HepG2 (cell line): ENCODE measurements around the gene PLOD2. TPM values are rescaled to one million over a fixed set of nuclear protein-coding genes. Genes with fewer than 3 reads are reported as not detected.

ENCODE experiments used
- ATAC-seq: fragments of 200-7000 bp; cut with Tn5 transposase; 3 replicates; pipeline ENCODE4 v1.9.1; 2020; ENCODE audit warnings: mild to moderate bottlenecking, moderate library complexity
- BruUV-seq: library from RNA; stranded (reverse); fragments of 400-500 nt; replicated peaks from 2 replicates; lab custom pipeline; 2021; lab: Mats Ljungman, UMichigan
- CTCF ChIA-PET: fragments of 300-600 bp; formaldehyde crosslinking; extraction: SDS; loops from one replicate; lab custom pipeline; 2021; ENCODE audit warnings: low total read pairs, inconsistent platforms, low intra/inter-chr PET ratio; lab: Yijun Ruan, JAX
- POLR2A ChIA-PET: fragments of 350-600 bp; sonication (Branson Sonifier 250); formaldehyde crosslinking; loops from one replicate; lab custom pipeline; 2020; ENCODE audit warnings: antibody characterized with exemption, inconsistent platforms; lab: Yijun Ruan, JAX
- DNase-seq: peaks from one replicate; pipeline ENCODE4 v3.0.0-alpha.2; 2015; ENCODE audit warnings: low spot score
- FAIRE-seq: peaks from 3 replicates; lab custom pipeline; 2011; peaks lifted over from hg19 to GRCh38; lab: Jason Lieb, UNC
- H2AFZ ChIP-seq: one replicate; pipeline ENCODE4 v1.6.1; 2011; ENCODE audit warnings: low read length, inconsistent platforms
- H3K27ac ChIP-seq: fragments of 300-600 bp; 3 replicates; pipeline ENCODE4 v1.8.0; 2011; ENCODE audit warnings: mixed run types, mild to moderate bottlenecking, mixed read lengths, low read length, inconsistent platforms; ENCODE audit not compliant: insufficient read depth; ENCODE audit errors: extremely low read length
- H3K27me3 ChIP-seq, 2 experiments: fragments of 200-600 bp in 1 of 2; 2 replicates in 1 of 2; 3 replicates in 1 of 2; pipeline versions ENCODE4 v1.6.0 to v1.8.0; 2011; ENCODE audit warnings: low read length in 2 of 2, mild to moderate bottlenecking in 2 of 2, moderate library complexity in 2 of 2, inconsistent platforms in 1 of 2; ENCODE audit not compliant: insufficient read depth in 2 of 2, control insufficient read depth in 1 of 2
- H3K36me3 ChIP-seq, 2 experiments: fragments of 200-600 bp in 1 of 2; replicated peaks in 1 of 2; 2 replicates in 1 of 2; 3 replicates in 1 of 2; pipeline versions ENCODE4 v1.5.1 to v1.8.0; 2011; ENCODE audit warnings: low read length in 2 of 2, inconsistent platforms in 1 of 2; ENCODE audit not compliant: insufficient read depth in 2 of 2, control insufficient read depth in 1 of 2
- H3K4me1 ChIP-seq: 2 replicates; pipeline ENCODE4 v1.5.1; 2012; ENCODE audit warnings: low read length, inconsistent platforms; ENCODE audit not compliant: insufficient read depth
- H3K4me2 ChIP-seq: 2 replicates; pipeline ENCODE4 v1.6.0; 2011; ENCODE audit warnings: low read depth, low read length, inconsistent platforms
- H3K4me3 ChIP-seq, 3 experiments: fragments of 200-600 bp in 1 of 3; sonication (generic), shearing (Covaris generic) in 1 of 3; replicated peaks in 1 of 3; 2 replicates each; pipeline ENCODE4 v1.5.1; 2011 to 2016; ENCODE audit warnings: low read length in 3 of 3, inconsistent platforms in 2 of 3, low read depth in 2 of 3, mild to moderate bottlenecking in 2 of 3, control low read depth in 1 of 3, mixed read lengths in 1 of 3; ENCODE audit not compliant: insufficient read depth in 1 of 3
- H3K79me2 ChIP-seq: one replicate; pipeline ENCODE4 v1.6.1; 2011; ENCODE audit warnings: low read length, inconsistent platforms; ENCODE audit not compliant: insufficient read depth
- H3K9ac ChIP-seq: 2 replicates; pipeline ENCODE4 v1.6.0; 2011; ENCODE audit warnings: mild to moderate bottlenecking, low read depth, low read length, inconsistent platforms; ENCODE audit not compliant: insufficient read depth
- H3K9me3 ChIP-seq: 2 replicates; pipeline ENCODE4 v1.5.1; 2012; ENCODE audit warnings: mild to moderate bottlenecking, low read length
- H4K20me1 ChIP-seq: 2 replicates; pipeline ENCODE4 v1.6.0; 2011; ENCODE audit warnings: inconsistent platforms, mild to moderate bottlenecking, low read length, moderate library complexity; ENCODE audit not compliant: insufficient read depth
- CBFB ChIP-seq: sonication (generic); formaldehyde crosslinking; IDR thresholded peaks from 2 replicates; pipeline ENCODE4 v1.4.0; 2020; ENCODE audit warnings: missing genetic modification reagents
- FOSL2 ChIP-seq: sonication (generic); formaldehyde crosslinking; IDR thresholded peaks from 2 replicates; pipeline ENCODE4 v1.4.0; 2020; ENCODE audit warnings: missing genetic modification reagents
- HIVEP1 ChIP-seq: sonication (generic); formaldehyde crosslinking; IDR thresholded peaks from 2 replicates; pipeline ENCODE4 v1.4.0; 2020; ENCODE audit warnings: mild to moderate bottlenecking, missing genetic modification reagents
- HNF4A ChIP-seq: sonication (generic); formaldehyde crosslinking; IDR thresholded peaks from 2 replicates; pipeline ENCODE4 v1.4.0; 2020; ENCODE audit warnings: missing genetic modification reagents
- JUNB ChIP-seq: sonication (generic); formaldehyde crosslinking; IDR thresholded peaks from 2 replicates; pipeline ENCODE4 v1.8.0; 2022; ENCODE audit warnings: missing genetic modification reagents, mild to moderate bottlenecking, borderline replicate concordance
- KAT8 ChIP-seq: IDR thresholded peaks from 2 replicates; pipeline ENCODE4 v1.6.1; 2016; ENCODE audit warnings: missing genetic modification reagents, missing compliant biosample characterization
- MAFF ChIP-seq: IDR thresholded peaks from 2 replicates; pipeline ENCODE4 v1.6.1; 2011; ENCODE audit warnings: low read depth, low read length, improper control_type of control experiment
- SNAPC2 ChIP-seq: sonication (generic); formaldehyde crosslinking; IDR thresholded peaks from 2 replicates; pipeline ENCODE4 v1.8.1; 2022; ENCODE audit warnings: mild to moderate bottlenecking, missing genetic modification reagents
- ZFYVE20 ChIP-seq: sonication (generic); formaldehyde crosslinking; IDR thresholded peaks from 2 replicates; pipeline ENCODE4 v1.8.0; 2023; ENCODE audit warnings: low read depth, mild to moderate bottlenecking, moderate library complexity, missing genetic modification reagents, borderline replicate concordance
- ZMYM2 ChIP-seq: sonication (generic); formaldehyde crosslinking; IDR thresholded peaks from 2 replicates; pipeline ENCODE4 v1.8.0; 2022; ENCODE audit warnings: mild to moderate bottlenecking, missing genetic modification reagents
- ZNF619 ChIP-seq: sonication (generic); formaldehyde crosslinking; IDR thresholded peaks from 2 replicates; pipeline ENCODE4 v1.4.0; 2020; ENCODE audit warnings: mild to moderate bottlenecking, missing genetic modification reagents
- WGBS: methylation state at CpG from one replicate; pipeline ENCODE4 v1.1.6; 2017; ENCODE audit warnings: low lambda C conversion rate; 5-methylcytosine and 5-hydroxymethylcytosine counted together
- in situ Hi-C: cut with HindIII; loops from 2 replicates; pipeline ENCODE4 v1.10.0; 2017; ENCODE audit warnings: low pct_unique_long_range_greater_than_20kb; ENCODE audit not compliant: extremely low pct_ligation_motif_present
- intact Hi-C: fragments of 100-400 bp; cut with micrococcal nuclease; formaldehyde crosslinking; loops from one replicate; pipeline ENCODE4 v1.10.0; 2022; ENCODE audit not compliant: unreplicated experiment
- polyA plus RNA-seq, 8 experiments: library from polyadenylated mRNA; depleted of rRNA in 3 of 8; stranded (reverse) in 7 of 8; unstranded in 1 of 8; fragments of >200 nt; fragmentation: Illumina TruSeq in 4 of 8; extraction: Trizol in 4 of 8; gene quantifications; 2 replicates each; pipeline versions ENCODE4 v1.2.1 to v1.2.3, GENCODE V29; 2011 to 2016; ENCODE audit warnings: low read depth in 4 of 8, missing spikeins in 1 of 8, mixed read lengths in 1 of 8; ENCODE audit not compliant: insufficient read depth in 1 of 8
- total RNA-seq, 5 experiments: library from RNA; depleted of rRNA; stranded (reverse); fragments of >200 nt; fragmentation: Illumina TruSeq; extraction: Trizol; gene quantifications; 2 replicates each; pipeline ENCODE4 v1.2.3, GENCODE V29; 2016; ENCODE audit warnings: low read depth in 1 of 5

Gene PLOD2
- total and polyA plus RNA-seq, 2 of the 13 experiments (the other 11 are each of a cell fraction or from before 2014, with no cell fraction given), result 107 to 161 TPM

DNA sequence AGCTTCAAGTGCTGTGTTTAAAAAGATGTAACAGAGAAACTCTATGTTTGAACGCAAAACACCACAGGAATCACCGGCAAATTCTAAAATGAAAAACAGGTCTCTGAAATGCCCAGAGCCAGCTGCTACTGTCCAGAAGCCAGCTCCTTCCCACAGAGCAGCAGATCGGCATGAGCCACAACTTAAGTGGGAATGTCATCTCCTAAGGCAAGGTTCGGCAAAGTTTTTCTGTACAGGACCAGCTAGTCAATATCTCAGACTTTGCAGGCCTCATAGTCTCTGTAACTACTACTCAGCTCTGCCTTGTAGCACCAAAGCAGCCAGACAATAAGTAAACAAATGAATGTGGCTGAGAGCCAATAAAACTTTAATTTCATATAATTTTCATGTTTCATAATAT lies 4.9 kb downstream of the PLOD2 start:
- POLR2A ChIA-PET, result interaction anchor here (1.1 kb wide), 1 partner anchor 67 kb away, joined by 3 read pairs; no protein-coding TSS in a partner anchor
- CTCF ChIA-PET, result no interaction called here
- peaks cover 97% of the 10 kb centered on the region for H3K79me2 ChIP-seq
- H3K27me3 ChIP-seq, result no peaks in the 10 kb centered on the region; a peak in 1 of 5 replicates
- H3K9me3 ChIP-seq, result no peaks in the 10 kb centered on the region
- intact Hi-C loops, result loop anchor here (10.0 kb wide), 1 partner anchor 1209 kb away; no protein-coding TSS in a partner anchor
- DNase-seq (no peak), ATAC-seq (no peak)
- in situ Hi-C loops, result no loop called here
- H3K4me2 ChIP-seq, result peak overlapping the region; percentile 87
- peaks cover 69% of the 10 kb centered on the region for H3K4me1 ChIP-seq
- H2AFZ ChIP-seq, result no peak overlapping the region
- H3K4me3 ChIP-seq, result peak overlapping the region; percentile 94 to 96 (median 94)
- peaks cover 6 to 7% of the 10 kb centered on the region in 2 experiments for H3K36me3 ChIP-seq
- BruUV-seq, result no TSS peak
- peaks cover 89% of the 10 kb centered on the region for H4K20me1 ChIP-seq
- H3K9ac ChIP-seq, result peak overlapping the region; percentile 92
- 45% methylated on average over 3 of the region's 4 CpGs for WGBS
- no peak for TF ChIP-seq JUNB (CRISPR knock-in tag)
- TF ChIP-seq FOSL2 (CRISPR knock-in tag), result no peak
- no peak for TF ChIP-seq ZFYVE20 (CRISPR knock-in tag)
- TF ChIP-seq HIVEP1 (CRISPR knock-in tag), result no peak
- TF ChIP-seq HNF4A (CRISPR knock-in tag), result no peak
- no peak for TF ChIP-seq ZNF619 (CRISPR knock-in tag)
- no peak for TF ChIP-seq MAFF
- TF ChIP-seq ZMYM2, result no peak
- TF ChIP-seq KAT8 (CRISPR knock-in tag), result no peak
- TF ChIP-seq SNAPC2 (CRISPR knock-in tag), result no peak
- TF ChIP-seq CBFB (CRISPR knock-in tag), result no peak
- TF ChIP-seq, all 625 proteins: peak for 0
- no peak for FAIRE-seq
- peak overlapping the region; percentile 53 for H3K27ac ChIP-seq
